WERI-Rb-1 (cell line): ENCODE data around the gene TP63.

Source experiments
- DNase-seq: peaks from one replicate; pipeline ENCODE4 v3.0.0-alpha.2; 2020
- H3K27ac ChIP-seq: fragments of 250-450 bp; sonication (Bioruptor Pico); 2 replicates; pipeline ENCODE4 v1.5.1; 2020; ENCODE audit warnings: mild to moderate bottlenecking, moderate library complexity
- H3K27me3 ChIP-seq: fragments of 250-450 bp; sonication (Bioruptor Pico); 2 replicates; pipeline ENCODE4 v1.5.1; 2021; ENCODE audit warnings: mild to moderate bottlenecking, low read depth, moderate library complexity; ENCODE audit not compliant: insufficient read depth, severe bottlenecking
- H3K36me3 ChIP-seq: fragments of 250-450 bp; sonication (Bioruptor Pico); 2 replicates; pipeline ENCODE4 v1.5.1; 2020; ENCODE audit warnings: mild to moderate bottlenecking, moderate library complexity
- H3K4me3 ChIP-seq: 2 replicates; pipeline ENCODE4 v1.5.1; 2011; ENCODE audit warnings: low read depth, mild to moderate bottlenecking, control low read depth, low read length
- H3K9me3 ChIP-seq: fragments of 250-450 bp; sonication (Bioruptor Pico); 2 replicates; pipeline ENCODE4 v1.5.1; 2021; ENCODE audit warnings: mild to moderate bottlenecking, moderate library complexity; ENCODE audit not compliant: severe bottlenecking
- TF ChIP-seq, protein P1 (sequence below): IDR thresholded peaks from 2 replicates; pipeline ENCODE4 v1.5.1; 2011; ENCODE audit warnings: low read depth, mild to moderate bottlenecking, control low read depth, inconsistent platforms, low read length

Gene TP63

DNA sequence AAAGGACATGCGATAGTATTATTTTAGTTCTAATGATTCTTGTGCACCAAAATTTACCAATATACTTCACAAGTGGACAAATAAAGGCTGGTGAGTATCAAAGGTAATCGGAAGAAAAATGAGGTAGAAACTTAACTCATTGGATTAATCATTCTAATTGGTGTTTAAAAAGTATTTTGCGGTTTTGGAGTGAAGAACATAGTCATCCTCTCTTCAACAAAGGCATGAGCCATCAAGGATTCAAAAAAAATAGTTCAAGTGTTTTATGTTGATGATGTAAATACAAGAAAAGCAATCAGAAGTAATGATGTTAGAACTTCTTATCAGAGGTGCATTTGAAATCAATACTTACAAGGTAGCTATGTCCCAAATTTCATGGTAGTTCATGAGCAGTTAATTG lies 268.0 kb downstream of the TP63 start:
- H3K4me3 ChIP-seq, result no peak overlapping the region
- H3K27me3 ChIP-seq, result no peaks in the 10 kb centered on the region
- TF ChIP-seq, protein P1, sequence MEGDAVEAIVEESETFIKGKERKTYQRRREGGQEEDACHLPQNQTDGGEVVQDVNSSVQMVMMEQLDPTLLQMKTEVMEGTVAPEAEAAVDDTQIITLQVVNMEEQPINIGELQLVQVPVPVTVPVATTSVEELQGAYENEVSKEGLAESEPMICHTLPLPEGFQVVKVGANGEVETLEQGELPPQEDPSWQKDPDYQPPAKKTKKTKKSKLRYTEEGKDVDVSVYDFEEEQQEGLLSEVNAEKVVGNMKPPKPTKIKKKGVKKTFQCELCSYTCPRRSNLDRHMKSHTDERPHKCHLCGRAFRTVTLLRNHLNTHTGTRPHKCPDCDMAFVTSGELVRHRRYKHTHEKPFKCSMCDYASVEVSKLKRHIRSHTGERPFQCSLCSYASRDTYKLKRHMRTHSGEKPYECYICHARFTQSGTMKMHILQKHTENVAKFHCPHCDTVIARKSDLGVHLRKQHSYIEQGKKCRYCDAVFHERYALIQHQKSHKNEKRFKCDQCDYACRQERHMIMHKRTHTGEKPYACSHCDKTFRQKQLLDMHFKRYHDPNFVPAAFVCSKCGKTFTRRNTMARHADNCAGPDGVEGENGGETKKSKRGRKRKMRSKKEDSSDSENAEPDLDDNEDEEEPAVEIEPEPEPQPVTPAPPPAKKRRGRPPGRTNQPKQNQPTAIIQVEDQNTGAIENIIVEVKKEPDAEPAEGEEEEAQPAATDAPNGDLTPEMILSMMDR, result no peak
- no peaks in the 10 kb centered on the region for H3K9me3 ChIP-seq
- DNase-seq, result no peak
- H3K36me3 ChIP-seq, result no peaks in the 10 kb centered on the region
- no peak overlapping the region for H3K27ac ChIP-seq

DNA sequence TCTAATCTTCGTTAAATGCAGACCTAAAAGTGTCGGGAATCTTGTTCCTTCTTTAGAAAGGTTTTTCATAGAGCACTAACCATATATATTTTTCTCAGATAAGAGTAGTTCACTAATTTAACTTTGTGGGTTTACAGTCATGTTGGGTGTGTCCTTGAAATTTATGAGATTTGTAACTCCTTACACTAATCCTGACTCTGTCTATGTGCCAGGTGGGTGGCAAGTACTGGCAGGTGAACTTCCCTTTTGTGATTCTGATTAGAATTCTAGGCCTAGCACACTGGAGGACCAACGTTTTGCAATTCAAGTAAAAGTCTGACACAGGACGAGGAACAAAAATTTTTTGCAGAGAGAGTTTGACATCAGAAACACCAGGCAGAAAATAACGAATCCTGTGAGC lies 269.4 kb downstream of the TP63 start:
- TF ChIP-seq, protein P1, result no peak
- Histone ChIP-seq H3K4me3 (no peak overlapping the region), H3K27ac (no peak overlapping the region), H3K36me3 (no peaks in the 10 kb centered on the region), H3K9me3 (no peaks in the 10 kb centered on the region), H3K27me3 (no peaks in the 10 kb centered on the region)
- no peak for DNase-seq

DNA sequence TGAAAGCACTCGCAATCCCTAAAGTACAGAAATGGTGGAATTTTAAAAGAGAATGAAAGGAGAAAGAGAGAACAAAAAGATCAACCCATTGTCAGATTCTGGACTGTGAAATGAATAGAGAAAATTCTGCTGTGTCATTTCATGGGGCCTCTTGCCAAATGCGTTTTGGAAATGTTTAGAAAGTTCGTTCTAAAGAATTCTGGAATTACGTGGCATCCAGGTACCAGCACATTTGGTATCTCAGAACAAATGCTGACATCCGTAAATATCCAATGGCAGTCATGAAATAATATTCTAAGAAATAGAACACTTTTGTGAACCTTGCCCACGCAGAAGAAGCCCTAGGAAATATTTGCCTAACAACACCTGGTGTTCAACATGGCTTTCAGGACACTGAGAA lies 270.3 kb downstream of the TP63 start:
- no peaks in the 10 kb centered on the region for H3K27me3 ChIP-seq
- no peak for DNase-seq
- no peak overlapping the region for H3K27ac ChIP-seq
- H3K9me3 ChIP-seq, result no peaks in the 10 kb centered on the region
- no peaks in the 10 kb centered on the region for H3K36me3 ChIP-seq
- TF ChIP-seq, protein P1, result no peak
- no peak overlapping the region for H3K4me3 ChIP-seq

DNA sequence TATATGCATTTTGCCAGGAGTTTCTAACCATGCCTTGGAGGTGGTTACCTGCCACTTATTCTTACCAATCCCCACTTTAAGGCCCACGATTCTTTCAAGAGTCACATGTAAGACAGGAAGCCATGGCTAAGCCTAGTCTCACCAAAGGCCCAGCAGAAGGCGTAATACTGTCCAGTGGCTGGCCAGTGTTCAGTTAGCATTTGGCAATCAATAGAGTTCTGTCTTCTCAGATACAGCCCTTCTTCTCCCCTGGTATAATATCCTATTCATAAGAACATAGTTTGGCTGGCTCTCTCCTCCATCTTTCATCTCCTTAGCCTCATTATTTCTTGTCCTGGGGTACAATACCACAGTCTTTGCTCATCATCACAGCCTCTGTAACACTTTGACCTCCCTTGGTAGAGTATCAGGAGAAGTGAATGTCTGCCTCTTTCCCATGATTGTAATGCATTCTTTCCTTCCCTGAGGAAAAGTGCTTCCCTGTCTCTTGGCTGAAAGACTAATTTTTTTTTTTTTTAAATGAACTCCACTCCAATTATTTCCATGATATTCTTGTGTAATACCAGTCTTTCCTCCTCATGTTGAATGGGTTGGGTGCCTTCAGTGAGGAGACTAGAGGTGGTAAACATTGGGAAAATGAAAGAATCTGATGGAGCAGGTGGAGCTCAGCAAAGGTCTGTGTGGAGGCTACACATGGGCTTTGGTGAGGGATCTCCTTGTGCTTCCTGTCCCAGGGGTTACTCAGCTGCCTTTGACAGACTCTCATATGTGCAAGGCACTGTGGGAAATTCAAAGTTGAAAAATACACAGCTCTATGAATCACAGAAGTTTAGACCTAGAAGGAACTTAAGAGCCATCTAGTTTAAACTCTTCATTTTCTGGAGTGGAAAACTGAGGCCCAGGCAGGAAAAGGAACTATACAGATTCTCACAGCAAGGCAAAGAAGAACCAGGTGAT lies 271.3 kb downstream of the TP63 start:
- Histone ChIP-seq H3K9me3 (no peaks in the 10 kb centered on the region), H3K36me3 (no peaks in the 10 kb centered on the region), H3K27me3 (no peaks in the 10 kb centered on the region), H3K4me3 (no peak overlapping the region), H3K27ac (no peak overlapping the region)
- TF ChIP-seq, protein P1, result no peak
- DNase-seq, result no peak

DNA sequence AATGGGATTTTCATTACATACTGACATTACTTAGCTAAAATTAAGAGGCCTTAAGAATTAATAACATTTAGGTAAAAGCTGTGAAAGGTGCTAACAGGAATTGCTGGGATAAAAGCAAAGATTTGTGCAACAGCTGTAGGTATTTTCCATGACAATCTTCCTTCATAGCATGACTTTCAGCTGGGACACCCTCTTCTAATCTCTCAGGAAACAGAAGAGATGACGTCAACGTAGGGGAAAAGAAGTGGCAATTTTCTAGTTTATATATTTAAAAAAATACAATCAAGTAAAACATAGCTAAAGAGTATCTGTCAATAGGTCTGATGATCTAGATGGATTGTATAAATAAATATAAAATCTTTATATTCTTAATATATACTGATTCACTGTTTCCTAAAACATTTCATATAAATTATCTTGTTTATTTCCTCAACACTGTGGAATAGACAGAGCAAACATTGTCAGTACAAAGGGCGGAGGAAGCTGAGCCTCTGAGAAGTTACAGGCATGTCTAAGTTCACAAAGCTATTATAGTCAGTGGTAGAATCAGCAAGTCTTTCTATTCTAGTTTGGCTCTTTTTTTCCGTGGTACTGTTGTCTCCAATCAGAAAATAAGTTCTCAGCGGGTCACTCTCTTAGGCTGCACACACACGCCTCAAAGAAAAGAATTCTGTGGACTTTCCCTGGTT lies 272.5 kb downstream of the TP63 start:
- TF ChIP-seq, protein P1, result no peak
- Histone ChIP-seq H3K4me3 (no peak overlapping the region), H3K36me3 (no peaks in the 10 kb centered on the region), H3K27me3 (no peaks in the 10 kb centered on the region), H3K9me3 (no peaks in the 10 kb centered on the region), H3K27ac (no peak overlapping the region)
- DNase-seq, result no peak
